CD4-positive, alpha-beta T cell treated with Interleukin-21 for 1 hour (primary cell): Measurements from ENCODE around the gene TNS1.

Experiments used
- DNase-seq: peaks from one replicate; pipeline ENCODE4 v3.0.0-alpha.2; 2020

Gene TNS1

DNA sequence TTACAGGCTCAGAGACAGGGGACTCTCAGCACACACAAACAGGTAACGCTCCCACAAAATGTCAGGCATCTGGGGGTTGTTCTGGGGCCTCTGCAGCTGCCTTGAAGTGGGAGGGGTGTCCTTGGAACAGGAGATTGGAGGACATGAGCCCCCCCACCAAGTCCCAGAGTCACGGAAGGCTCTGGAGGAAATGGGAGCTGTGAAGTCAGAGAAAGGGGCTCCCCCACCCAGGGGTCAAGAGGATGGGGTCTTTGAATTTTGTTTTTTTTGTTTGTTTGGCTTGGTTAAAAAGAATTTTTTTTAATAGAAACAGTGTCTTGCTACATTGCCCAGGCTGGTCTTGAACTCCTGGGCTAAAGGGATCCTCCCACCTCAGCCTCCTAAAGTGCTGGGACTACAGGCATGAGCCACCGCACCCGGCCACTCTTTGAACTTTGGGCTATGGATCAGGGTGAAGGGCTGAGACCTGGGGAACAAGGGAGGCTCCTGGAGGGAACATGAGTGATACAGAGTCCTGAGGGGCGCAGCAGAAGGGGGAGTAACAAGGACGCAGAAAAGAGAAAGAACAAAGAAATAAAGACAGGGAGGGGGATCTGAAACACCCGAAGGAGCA lies 46.8 kb downstream of the TNS1 start:
- no peak for DNase-seq

DNA sequence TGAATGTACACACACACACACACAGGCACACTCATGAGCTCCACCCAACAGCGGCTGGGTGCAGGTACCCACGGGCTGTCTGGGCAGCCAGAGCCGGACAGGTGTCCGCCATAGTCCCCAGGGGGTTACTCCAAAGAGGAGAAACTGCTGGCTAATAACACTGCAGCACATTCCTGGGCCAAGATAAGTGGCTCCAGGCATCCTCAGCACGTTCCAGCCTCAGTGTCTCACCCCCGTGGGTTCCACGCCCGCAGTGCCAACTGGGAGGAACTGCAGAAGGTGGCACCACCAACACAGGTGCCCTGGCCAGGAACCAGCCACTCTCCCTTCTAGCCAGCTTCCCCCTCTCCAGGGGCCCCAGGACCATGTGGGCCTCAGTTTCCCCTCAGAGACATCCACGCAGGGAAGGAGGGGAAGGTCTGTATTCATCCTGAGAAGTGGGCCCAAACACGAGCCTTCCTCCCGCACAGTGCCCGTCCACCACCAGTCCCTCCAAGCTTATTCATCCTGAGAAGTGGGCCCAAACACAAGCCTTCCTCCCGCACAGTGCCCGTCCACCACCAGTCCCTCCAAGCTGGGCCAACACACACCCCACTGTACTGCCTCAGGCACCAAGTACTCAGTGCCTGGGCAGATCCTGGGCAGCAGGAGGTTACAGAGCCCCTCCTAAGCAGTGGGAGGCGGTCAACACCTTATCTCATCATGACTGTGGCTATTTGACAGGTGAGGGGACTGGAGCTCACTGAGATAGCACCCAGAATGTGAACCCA lies 47.6 kb downstream of the TNS1 start:
- no peak for DNase-seq

GRCh38 chr2:217954469-217954868 lies 48.3 kb downstream of the TNS1 start:
- DNase-seq: no peak

GRCh38 chr2:217954051-217954450 lies 48.7 kb downstream of the TNS1 start:
- DNase-seq: no peak

DNA sequence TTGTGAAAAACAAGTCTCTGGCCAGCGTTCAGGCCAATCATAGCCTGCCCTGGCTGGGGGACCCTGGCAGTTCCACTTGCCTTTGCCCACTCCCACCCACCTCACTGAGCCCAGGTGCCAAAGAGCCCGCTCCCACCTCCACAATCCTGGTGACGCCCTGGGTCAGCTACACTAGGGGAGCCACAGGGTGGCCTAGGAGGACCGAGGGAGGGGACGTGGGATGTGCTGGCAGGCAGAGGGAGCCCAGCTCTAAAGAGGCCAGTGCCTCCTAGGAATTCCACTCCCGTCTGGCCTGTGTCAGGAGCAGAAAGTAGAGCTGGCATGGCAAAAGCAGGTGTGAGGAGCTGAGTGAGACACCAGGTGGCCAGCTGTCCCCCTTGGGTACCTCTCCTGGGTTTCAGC lies 49.3 kb downstream of the TNS1 start:
- DNase-seq: no peak

- DNase-seq: no peak
These were observed 49.7 kb downstream of the TNS1 start for GRCh38 chr2:217953011-217953481.

DNA sequence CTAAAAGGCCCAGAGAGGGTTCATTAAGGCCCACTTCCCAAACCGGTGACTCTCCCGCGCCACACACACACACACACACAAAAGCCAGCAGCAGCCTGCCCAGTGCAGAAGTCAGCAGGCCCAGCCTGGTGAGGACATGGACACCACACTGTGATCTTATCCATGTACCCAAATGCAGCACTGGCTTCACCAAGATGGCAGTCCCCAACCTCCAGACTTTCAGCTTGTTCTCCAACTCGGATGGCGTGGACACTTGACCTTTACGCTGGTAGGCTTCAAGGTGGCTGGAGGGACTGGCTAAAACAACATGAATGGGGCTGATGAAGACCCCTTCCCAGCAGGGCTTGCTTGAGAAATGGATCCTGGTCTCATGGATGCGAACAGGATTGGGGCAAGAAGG lies 50.4 kb downstream of the TNS1 start:
- DNase-seq: no peak

DNA sequence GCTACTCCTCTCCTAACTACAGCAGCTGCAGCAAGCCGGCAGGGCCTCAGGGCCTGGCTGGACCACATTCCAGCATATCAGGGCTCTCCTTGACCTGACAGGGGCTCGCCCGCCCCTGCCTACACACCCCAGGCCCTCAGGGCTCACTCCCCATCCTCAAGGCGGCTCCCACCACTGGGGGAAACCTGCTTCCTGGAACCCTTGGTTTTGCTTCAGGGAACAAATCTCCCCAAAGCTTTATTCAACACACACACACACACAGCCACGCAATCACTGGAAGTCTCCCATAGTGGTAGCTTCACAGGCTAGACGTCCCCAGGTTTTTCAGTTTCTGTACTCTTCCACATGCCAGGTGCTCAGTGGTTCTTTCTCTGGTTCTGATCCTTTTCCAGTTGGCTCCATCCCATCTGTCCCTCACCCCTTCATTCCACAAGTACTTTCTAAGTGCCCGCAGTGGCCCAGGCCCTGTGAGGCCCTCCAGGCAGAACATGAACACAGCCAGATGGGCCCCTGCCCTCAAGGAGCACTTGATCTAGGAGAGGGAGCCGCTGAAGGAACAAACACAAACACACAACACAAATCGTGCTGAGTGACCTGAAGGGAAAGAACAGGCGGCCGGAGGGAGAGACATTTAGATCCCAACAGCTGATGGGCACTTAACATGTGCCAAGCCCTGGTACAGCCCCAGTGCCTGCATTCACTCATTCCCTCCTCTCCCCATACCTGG lies 51.1 kb downstream of the TNS1 start:
- no peak for DNase-seq

DNA sequence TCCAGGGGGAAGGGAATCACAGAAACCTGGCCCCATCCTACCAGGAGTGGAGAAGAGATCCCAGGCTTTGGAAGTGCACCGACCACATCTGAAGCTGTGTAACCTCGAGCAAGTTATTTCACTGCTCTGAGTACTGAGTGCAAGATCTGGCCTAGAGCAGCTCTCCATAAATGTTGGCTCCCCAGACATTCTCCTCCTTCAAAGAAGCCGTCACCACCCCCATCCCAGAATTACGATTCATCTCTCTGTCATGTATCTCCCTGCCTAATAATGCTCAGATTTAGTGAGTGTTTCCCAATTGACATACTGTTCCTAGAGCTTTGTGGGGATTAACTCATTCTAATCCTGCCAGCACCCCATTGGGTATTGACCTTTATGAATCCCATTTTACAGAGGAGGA lies 51.7 kb downstream of the TNS1 start:
- no peak for DNase-seq

- DNase-seq: no peak
These were observed 52.4 kb downstream of the TNS1 start for GRCh38 chr2:217950401-217950871.

GRCh38 chr2:217949447-217949846 lies 53.3 kb downstream of the TNS1 start:
- DNase-seq: no peak

GRCh38 chr2:217948897-217949296 lies 53.9 kb downstream of the TNS1 start:
- DNase-seq: no peak

DNA sequence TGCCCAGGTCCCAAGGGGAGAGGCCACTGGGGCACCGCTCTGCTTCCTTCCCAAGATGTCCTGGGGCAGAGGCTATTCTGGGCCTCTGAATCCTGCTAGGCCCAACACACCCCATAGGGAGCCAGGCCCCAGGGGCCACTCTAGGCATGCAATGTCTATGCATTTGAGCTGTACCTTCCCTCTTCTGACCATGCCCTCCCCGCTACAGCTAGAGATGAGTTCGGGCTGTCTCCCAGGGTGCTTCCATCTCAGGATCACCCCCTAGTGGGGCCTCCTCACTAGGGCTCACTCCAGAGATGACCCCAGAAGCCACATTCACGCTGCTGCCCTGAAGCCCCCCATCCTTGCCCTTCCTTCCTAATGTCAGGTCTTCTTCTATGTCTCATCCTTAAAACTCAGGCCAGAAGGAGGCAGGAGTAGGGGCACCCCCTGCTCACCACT lies 54.4 kb downstream of the TNS1 start:
- no peak for DNase-seq

- DNase-seq: no peak
These were observed 55.1 kb downstream of the TNS1 start for GRCh38 chr2:217947383-217948350.

- no peak for DNase-seq
These were observed 56.7 kb downstream of the TNS1 start for GRCh38 chr2:217946051-217946450.

GRCh38 chr2:217945530-217945929 lies 57.3 kb downstream of the TNS1 start:
- DNase-seq: no peak

- DNase-seq: no peak
These were observed 57.9 kb downstream of the TNS1 start for GRCh38 chr2:217944923-217945322.

GRCh38 chr2:217944366-217944765 lies 58.4 kb downstream of the TNS1 start:
- no peak for DNase-seq

DNA sequence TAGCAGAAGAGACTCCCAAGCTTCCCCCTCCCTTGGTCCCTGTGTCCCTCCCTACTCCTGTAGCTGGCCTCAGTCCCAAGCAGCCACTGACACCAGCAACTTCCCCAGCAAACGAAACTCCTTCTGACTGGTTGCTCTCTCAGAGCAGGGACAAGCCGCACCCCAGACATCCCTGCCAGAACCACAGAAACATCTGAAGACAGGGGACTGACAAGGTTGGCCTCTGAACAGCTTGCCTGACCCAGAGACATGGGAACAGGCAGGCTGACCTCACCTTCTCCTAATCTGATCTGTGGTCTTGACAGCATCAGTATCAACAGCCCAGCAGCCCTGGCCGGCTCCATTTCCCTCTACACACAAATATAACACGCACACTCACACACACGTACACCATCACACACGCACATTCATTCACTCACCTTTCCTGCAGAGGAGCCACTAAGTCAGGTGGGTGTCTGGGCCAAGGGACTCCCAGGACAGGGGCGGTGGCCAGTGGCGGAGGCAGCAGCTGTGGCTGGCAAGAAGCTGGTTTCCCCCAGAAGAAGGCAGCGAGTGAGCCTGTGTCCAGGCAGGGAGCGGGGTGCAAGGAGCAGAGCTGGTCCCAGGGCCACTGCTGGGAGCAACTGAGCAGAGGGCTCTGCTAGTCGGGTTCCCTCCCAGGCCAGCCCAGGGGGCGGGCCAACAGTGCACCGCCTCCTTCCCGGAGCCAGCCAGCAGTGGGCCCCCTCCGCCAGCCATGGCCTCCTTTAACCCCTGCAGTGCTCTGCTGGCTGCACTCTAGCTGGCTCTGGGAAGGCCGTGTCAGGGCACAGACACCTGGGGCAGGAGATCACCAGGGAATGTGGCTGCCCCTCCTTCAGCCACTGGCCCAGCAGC lies 59.1 kb downstream of the TNS1 start:
- DNase-seq: no peak

- no peak for DNase-seq
These were observed 60.0 kb downstream of the TNS1 start for GRCh38 chr2:217942731-217943335.
